HFF-Myc (cell line): Measurements from ENCODE around the gene UGT1A4.

Experiments used
- DNase-seq: peaks from one replicate; pipeline ENCODE4 v3.0.0-alpha.2; 2011; ENCODE audit warnings: low read depth; ENCODE audit errors: extremely low read depth
- H3K4me3 ChIP-seq: replicated peaks from 2 replicates; pipeline ENCODE4 v1.5.1; 2011; ENCODE audit warnings: low read depth, mild to moderate bottlenecking, control low read depth, low read length
- CTCF ChIP-seq: IDR thresholded peaks from 2 replicates; pipeline ENCODE4 v1.5.1; 2012; ENCODE audit warnings: mild to moderate bottlenecking, low read depth, low read length, control low read depth; ENCODE audit errors: missing control alignments

Gene UGT1A4

GRCh38 chr2:233718552-233718951 lies at the start of gene UGT1A4:
Gene UGT1A4, plus strand, starts transcription at chr2:233718736. Its CDS starts 85 bp downstream, at chr2:233718821.
- H3K4me3 ChIP-seq: no peak within 1 kb of the TSS
- no peak for TF ChIP-seq CTCF
- no peak for DNase-seq

GRCh38 chr2:233671290-233672161 lies 47.0 kb upstream of the UGT1A4 start, which contains the start of gene UGT1A9:
Gene UGT1A9, plus strand, starts transcription at chr2:233671898. Its CDS starts 37 bp downstream, at chr2:233671935.
- no peak for TF ChIP-seq CTCF
- DNase-seq: no peak

GRCh38 chr2:233672886-233673285 lies 45.6 kb upstream of the UGT1A4 start:
- H3K4me3 ChIP-seq: no peak overlapping the region
- TF ChIP-seq CTCF: no peak
- DNase-seq: no peak

More at GRCh38 chr2:233671290-233672161, 47.0 kb upstream of the UGT1A4 start, which contains the start of gene UGT1A9:
- no peak within 1 kb of the TSS for H3K4me3 ChIP-seq

GRCh38 chr2:233673896-233674295 lies 44.6 kb upstream of the UGT1A4 start:
- no peak overlapping the region for H3K4me3 ChIP-seq
- no peak for DNase-seq
- TF ChIP-seq CTCF: no peak

- no peak for DNase-seq
- TF ChIP-seq CTCF: no peak
- no peak overlapping the region for H3K4me3 ChIP-seq
These were observed 44.2 kb upstream of the UGT1A4 start for GRCh38 chr2:233674314-233674713.

GRCh38 chr2:233674995-233675394 lies 43.5 kb upstream of the UGT1A4 start:
- TF ChIP-seq CTCF: no peak
- DNase-seq: no peak
- no peak overlapping the region for H3K4me3 ChIP-seq
